Mesodermal cell (in vitro differentiated cells): Measurements from ENCODE around the gene TSACC.
A peak's percentile ranks its signal among the peaks of the same experiment; 100 is the strongest.

Experiments used
- H3K27ac ChIP-seq: 2 replicates; pipeline ENCODE4 v1.7.0; 2013; ENCODE audit warnings: mild to moderate bottlenecking, low read depth, low read length, moderate library complexity; ENCODE audit not compliant: severe bottlenecking
- H3K36me3 ChIP-seq: 2 replicates; pipeline ENCODE4 v1.7.1; 2013; ENCODE audit warnings: mild to moderate bottlenecking, low read length, moderate library complexity; ENCODE audit not compliant: control insufficient read depth, insufficient read depth
- H3K4me1 ChIP-seq: one replicate; pipeline ENCODE4 v1.7.1; 2013; ENCODE audit warnings: mild to moderate bottlenecking, low read length; ENCODE audit not compliant: insufficient read depth, control insufficient read depth, poor library complexity, severe bottlenecking
- H3K4me3 ChIP-seq: 2 replicates; pipeline ENCODE4 v1.7.0; 2013; ENCODE audit warnings: low read length, control low read depth, mild to moderate bottlenecking; ENCODE audit not compliant: insufficient read depth, poor library complexity, severe bottlenecking; ENCODE audit errors: extremely low read depth
- H3K9me3 ChIP-seq: 2 replicates; pipeline ENCODE4 v1.7.1; 2013; ENCODE audit warnings: mild to moderate bottlenecking, low read length, moderate library complexity; ENCODE audit not compliant: control insufficient read depth
- WGBS, 2 experiments: methylation state at CpG; one replicate each; pipeline ENCODE4 v1.1.5; 2013; ENCODE audit warnings: missing lambda C conversion rate in 2 of 2; ENCODE audit not compliant: insufficient coverage in 2 of 2; 5-methylcytosine and 5-hydroxymethylcytosine counted together

The TSACC gene

DNA sequence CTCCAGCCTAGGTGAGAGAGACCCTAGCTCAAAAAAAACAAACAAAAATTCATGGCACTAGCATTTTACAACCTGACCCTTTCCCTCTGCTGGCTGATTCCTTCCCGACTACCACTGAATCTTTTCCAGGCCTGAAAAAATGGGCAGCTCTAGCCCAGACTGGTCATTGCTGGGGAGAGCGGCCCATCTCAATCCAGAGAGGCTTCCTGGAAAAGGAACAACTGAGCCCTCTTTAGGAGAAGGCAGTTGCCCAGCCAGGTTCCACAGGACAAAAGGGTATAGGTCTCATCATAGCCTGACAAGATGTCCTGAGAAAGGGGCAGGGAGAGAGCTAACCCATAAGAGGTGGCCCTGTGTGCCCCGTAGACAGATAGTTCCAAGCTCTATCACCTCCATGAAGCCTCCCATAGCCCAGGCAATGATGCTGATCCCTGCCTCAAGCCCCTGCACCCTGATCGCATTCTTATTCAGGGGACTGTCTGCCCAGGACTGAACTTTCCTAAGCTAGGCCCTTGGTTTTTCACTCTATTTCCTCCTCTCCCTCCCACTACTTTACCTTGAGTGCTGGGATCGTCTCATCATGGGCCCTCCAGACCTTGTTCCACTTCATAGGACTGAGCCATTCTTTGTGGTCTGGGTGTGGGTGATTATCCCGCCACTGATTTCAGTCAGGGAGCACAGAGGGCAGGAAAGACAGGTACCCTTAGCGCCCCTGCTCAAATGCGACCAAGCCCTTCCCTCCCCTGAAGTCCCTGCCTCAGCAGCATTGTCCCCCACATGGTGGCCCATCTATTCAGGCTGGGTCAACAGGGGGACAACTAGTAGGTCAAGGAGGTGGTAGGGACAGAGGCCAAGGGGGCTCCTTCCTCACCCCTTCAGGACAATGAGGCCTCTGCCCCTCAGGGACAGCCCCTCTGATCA, 48.9 kb downstream of the TSACC start:
- Histone ChIP-seq H3K9me3 (no peaks in the 10 kb centered on the region), H3K4me3 (no peak overlapping the region), H3K4me1 (peaks cover 32% of the 10 kb centered on the region), H3K27ac (no peak overlapping the region), H3K36me3 (no peaks in the 10 kb centered on the region)
- WGBS, 2 experiments: 96 to 97% methylated on average over 6 to 7 of the region's 8 CpGs

DNA sequence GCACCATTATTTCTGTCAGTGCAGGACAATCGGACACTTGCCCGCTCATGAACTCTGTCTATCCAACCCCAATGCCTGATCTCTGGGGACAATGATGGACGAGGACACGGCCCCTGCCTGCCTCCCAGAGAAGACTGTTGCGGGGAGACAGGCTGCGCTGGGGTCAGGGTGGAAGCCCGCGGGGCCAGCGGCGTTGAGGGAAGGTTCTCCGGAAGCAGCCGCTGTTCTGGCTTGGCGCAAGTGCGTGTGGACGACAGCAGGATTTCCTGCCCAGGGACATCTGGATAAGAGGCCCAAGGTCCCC, 49.5 kb downstream of the TSACC start:
- 75 to 79% methylated on average over 10 to 15 of the region's 15 CpGs for WGBS, 2 experiments
- Histone ChIP-seq H3K4me3 (no peak overlapping the region), H3K4me1 (peaks cover 37% of the 10 kb centered on the region), H3K27ac (no peak overlapping the region), H3K36me3 (no peaks in the 10 kb centered on the region), H3K9me3 (no peaks in the 10 kb centered on the region)

DNA sequence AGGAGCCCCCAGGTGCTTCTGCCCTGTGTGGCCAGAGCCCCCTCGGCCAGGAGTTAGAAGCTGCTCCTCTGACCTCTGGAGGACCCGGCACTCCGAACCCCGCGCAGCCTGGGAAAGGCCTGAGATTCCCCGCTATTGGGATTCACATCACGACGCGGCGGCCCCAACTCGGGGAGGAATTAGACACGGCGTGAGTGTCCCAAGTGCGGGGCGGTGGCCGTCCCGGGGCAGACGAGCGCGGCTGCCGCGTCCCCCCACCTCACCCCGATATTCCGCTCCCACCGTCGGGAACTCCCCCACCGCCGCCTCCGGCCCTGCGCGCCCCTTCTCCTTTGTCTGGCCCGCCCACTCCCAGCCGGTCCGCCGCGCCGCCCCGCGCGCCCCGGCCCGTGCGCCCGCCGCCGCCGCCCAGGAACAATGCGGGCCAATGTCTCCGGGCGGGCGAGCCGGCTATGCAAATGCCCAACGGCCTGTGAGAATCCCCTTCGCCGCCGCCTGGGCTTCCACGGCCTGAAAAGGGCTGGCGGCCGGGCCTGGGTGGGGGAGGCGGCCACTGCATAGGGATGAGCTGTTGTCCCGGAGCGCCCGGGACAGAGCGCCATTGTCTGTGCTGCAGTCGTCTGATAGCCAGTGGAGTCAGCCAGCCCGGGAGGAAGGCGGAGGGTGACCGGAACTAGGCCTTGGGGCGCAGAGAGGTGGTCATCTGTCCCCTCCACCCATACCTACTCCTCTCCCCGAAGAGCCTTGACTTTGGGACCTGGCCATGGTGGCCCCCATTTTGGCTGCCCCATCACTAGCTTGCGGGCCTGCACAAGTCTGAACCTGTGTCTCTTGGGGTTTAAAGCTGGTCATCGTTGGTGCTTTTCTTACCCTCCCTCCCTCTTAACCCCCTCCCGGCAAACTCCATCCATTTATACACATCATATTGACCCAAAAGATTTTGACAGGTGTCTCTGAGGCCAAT, 50.1 kb downstream of the TSACC start:
- Histone ChIP-seq H3K27ac (no peak overlapping the region), H3K9me3 (no peaks in the 10 kb centered on the region), H3K4me1 (peaks cover 39% of the 10 kb centered on the region), H3K4me3 (peak overlapping the region; percentile 8), H3K36me3 (no peaks in the 10 kb centered on the region)
- WGBS, 2 experiments: 17 to 22% methylated on average over 39 to 59 of the region's 73 CpGs

DNA sequence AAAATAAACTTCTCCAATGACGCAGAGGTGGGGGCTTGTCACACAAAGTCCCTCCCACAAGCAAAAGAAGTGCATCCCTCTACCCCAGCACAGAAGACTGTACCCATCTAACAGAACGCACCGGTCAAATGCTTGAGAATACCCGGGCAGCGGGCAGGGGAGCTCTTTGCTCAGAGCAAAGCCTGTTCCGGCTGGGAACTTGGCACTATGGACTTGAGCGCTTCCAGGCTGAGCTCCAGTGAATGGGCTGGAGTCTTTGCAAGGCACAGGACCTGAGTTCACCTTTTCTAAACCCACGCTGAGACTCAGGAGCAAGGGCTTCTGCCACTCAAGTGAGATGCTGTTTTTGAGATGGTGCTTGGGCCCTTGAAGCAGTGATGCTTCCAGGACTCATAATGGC, 51.0 kb downstream of the TSACC start:
- H3K4me1 ChIP-seq: peaks cover 39% of the 10 kb centered on the region
- H3K27ac ChIP-seq: no peak overlapping the region
- H3K4me3 ChIP-seq: no peak overlapping the region
- H3K9me3 ChIP-seq: no peaks in the 10 kb centered on the region
- 98% methylated on average over 7 to 8 of the region's 8 CpGs for WGBS, 2 experiments
- no peaks in the 10 kb centered on the region for H3K36me3 ChIP-seq

DNA sequence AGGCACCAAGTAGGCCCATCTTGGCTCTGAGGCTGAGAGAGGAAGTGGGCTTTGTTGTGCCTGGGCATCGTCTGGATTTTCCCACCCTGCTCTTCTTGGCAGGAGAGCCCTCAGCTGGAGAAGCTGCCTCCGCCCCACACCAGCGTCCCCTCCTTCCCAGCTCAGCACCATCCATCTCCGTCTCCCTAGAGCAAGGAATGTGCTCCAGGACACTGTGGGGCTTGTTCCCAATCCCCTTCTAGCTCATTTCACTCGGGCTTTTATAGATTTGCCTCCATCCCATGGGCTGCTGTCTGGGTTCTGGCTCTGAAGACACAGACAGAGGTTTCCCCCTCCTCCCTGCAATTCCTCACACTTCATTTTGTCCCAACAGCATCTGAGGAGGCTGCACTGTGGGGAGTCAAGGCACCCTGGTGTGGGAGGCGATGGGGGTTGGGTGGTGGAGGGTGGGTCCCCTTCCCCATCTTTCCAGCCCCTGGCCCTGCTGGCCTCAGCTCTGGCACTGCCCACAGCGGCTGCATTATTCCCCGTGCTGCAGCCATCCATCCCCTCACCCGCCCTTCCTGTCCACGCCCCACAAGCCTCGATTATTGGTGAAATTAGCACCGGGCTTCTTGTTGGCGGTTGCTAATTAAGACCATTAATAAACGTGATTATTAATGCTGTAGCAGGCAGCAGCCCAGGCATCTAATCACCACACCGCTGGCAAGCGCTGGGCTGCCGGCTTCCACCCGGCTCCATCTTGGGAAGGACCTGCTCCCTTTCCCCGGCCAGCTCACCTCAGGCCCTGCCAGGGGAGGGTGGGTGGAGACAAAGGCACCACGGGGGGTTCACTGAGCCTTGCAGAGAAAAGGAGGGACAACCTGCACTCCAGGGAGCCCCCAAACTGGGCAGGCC, 52.4 kb downstream of the TSACC start:
- Histone ChIP-seq H3K36me3 (no peaks in the 10 kb centered on the region), H3K27ac (no peak overlapping the region), H3K4me1 (peaks cover 36% of the 10 kb centered on the region), H3K9me3 (no peaks in the 10 kb centered on the region), H3K4me3 (no peak overlapping the region)
- 48 to 63% methylated on average over 15 to 18 of the region's 20 CpGs for WGBS, 2 experiments

DNA sequence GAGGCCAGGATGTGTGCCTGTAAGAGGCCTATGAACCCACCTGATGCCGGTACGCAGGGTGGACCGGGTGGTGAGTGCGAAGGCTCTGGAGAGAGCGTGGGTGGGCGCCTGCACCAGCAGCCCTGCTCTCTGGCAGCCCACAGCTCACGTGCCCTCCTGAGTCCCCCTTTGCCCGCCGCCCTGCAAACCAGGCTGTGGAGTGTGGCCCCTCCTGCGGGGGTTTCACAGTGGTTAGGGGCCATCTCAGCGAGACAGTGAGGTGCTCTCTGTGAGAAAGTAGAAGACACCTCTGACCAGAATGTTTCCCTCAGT, 53.0 kb downstream of the TSACC start:
- H3K36me3 ChIP-seq: no peaks in the 10 kb centered on the region
- H3K4me1 ChIP-seq: peaks cover 33% of the 10 kb centered on the region
- H3K4me3 ChIP-seq: no peak overlapping the region
- H3K9me3 ChIP-seq: no peaks in the 10 kb centered on the region
- H3K27ac ChIP-seq: no peak overlapping the region
- WGBS, 2 experiments: 87 to 89% methylated on average over 10 to 11 of the region's 11 CpGs

DNA sequence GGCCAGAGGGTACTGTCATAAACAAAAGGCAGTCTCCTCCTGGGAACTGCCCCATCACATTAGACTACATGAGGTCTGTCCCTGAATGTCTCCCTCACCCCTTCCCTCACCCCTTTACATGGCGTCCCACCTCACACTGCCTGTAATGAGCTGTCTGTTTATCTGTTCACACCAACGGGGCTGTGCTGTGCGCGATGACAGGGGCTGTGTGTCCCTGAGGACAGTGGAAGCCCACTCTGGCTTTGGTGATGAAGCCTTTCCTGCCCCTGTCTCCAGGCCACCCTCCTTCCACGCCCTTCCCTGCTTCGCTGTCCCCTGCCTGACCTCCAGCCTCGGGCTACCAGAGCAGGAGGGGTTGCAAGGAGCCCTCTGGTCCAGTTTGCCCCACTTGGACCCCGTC, 53.4 kb downstream of the TSACC start:
- no peak overlapping the region for H3K4me3 ChIP-seq
- H3K36me3 ChIP-seq: no peaks in the 10 kb centered on the region
- peaks cover 33% of the 10 kb centered on the region for H3K4me1 ChIP-seq
- H3K27ac ChIP-seq: no peak overlapping the region
- no peaks in the 10 kb centered on the region for H3K9me3 ChIP-seq
- WGBS, 2 experiments: 75 to 77% methylated on average over 7 to 8 of the region's 8 CpGs

DNA sequence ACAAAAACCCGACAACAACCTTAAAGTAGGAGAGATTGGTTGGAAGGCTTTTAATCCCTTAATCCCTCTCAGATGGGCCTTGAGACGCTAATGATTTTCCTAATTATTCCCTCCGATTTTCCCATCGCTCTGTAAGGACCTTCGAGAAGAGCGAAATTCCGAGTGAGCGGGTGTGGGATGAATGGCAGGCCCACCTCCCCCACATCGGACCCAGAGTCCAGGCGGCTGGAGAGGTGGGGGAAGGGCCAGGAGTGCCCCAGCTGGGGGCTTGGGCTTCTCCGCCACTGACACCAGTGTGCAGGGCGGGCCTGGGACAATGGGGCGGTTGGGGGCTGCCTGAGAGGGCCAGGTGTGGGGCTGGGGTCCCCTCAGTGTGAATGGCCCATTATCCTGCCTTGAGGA, 54.1 kb downstream of the TSACC start:
- Histone ChIP-seq H3K4me3 (no peak overlapping the region), H3K4me1 (peaks cover 33% of the 10 kb centered on the region), H3K27ac (peak overlapping the region; percentile 16), H3K36me3 (no peaks in the 10 kb centered on the region), H3K9me3 (no peaks in the 10 kb centered on the region)
- 46 to 49% methylated on average over 4 to 5 of the region's 13 CpGs for WGBS, 2 experiments

DNA sequence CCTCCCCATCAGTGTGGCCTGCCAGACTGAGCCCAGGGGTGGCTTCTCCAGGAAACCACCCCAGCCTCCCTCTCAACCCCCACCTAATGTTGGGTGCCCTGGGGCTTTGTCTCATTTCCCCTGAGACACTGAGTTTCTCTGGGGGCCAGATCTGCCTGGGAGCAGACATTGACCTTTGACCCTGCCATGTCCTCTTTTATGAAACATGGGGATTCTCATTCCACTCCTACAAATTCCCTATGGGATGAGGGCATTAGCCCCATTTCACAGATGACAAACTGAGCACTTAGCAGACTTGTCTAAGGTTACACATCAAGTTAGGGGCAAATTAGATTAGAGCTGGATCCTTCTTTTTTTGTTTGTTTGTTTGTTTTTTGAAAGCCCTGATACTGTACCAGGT, 54.8 kb downstream of the TSACC start:
- peaks cover 29% of the 10 kb centered on the region for H3K4me1 ChIP-seq
- H3K27ac ChIP-seq: no peak overlapping the region
- no peak overlapping the region for H3K4me3 ChIP-seq
- no peaks in the 10 kb centered on the region for H3K9me3 ChIP-seq
- H3K36me3 ChIP-seq: no peaks in the 10 kb centered on the region

DNA sequence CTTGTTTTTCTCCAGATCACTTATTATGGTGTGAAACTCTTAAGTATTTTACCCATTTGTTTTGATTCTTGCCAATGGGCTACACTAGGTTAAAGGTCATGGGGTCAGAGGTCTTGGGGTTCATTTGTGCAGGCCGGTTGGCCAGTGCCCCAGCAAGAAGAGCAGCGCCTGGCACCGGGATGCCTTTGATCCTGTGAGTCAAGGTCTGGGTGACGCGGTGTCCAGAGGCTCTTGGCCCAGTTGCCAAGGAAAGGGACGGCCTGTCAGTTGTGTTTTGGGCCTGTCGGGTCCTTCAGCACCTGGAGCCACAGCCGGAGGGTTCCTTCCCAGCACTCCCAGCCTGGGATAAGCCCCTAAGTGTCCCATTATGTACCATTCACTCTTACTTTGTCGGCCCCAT, 55.8 kb downstream of the TSACC start:
- Histone ChIP-seq H3K4me3 (no peak overlapping the region), H3K36me3 (no peaks in the 10 kb centered on the region), H3K4me1 (peaks cover 22% of the 10 kb centered on the region), H3K27ac (no peak overlapping the region), H3K9me3 (no peaks in the 10 kb centered on the region)
- WGBS, 2 experiments: 81 to 89% methylated on average over 7 to 8 of the region's 9 CpGs
